ENCODE results near the gene WAS. TPM values are rescaled to one million over a fixed set of nuclear protein-coding genes. Genes with fewer than 3 reads are reported as not detected.
A peak's percentile ranks its signal among the peaks of the same experiment; 100 is the strongest.

The WAS gene
- polyA plus RNA-seq, 1 of the 3 experiments (the other 2 are of a cell fraction), result 0.30 TPM

DNA sequence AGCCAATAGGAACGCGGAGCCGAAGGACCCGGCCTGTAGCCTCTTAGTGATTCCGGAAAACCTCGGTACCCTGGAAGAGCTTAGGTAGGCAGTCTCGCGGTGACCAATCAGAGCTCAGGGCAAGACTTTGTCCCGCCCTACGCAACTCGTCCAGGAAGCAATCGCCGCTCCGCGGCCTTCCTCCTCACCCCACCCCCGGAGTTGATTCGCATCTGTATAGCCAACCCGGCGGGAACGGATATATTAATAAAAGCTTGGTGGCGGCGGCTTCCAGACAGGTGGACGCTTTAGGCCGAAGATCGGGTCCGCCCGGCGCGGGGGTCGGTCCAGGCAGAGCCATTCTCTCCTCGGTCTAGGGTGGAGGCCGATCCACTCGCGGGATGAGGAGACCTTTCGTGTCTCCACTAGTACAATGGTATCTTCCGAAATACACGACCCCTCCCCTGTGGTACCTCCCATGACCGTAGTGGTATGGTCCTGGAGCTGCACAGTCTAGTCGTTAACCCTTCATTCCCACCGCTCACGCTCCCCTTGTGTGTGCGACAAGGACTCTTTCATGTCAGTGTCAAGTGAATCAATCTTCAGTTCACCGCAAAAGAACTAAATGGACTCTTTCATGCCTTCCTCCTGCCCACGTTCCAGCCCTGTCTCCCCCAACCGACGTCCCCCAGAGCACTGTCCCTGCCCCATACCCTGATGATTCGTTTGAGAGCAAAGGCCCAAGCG lies 53.8 kb downstream of the WAS start:
- Histone ChIP-seq H4K20me1 (ENCODE audit: insufficient read depth) (no peaks in the 10 kb centered on the region), H3K79me2 (ENCODE audit: insufficient read depth) (no peaks in the 10 kb centered on the region), H3K4me2 (peak overlapping the region; percentile 80), H3K36me3 (replicated peaks in 1 of 2; ENCODE audit: control insufficient read depth in 1 of 2, insufficient read depth in 2 of 2, low read length in 1 of 2) (no peaks in the 10 kb centered on the region), H3K9me2 (no peaks in the 10 kb centered on the region), H3F3A (replicated peaks; ENCODE audit: insufficient read depth) (no peaks in the 10 kb centered on the region), H3K27ac (ENCODE audit: low read depth in 2 of 2, low read length in 1 of 2) (peak overlapping the region; percentile 81 to 86), H3K9me3 (no peaks in the 10 kb centered on the region), H3K9ac (peak overlapping the region; percentile 84), H3K4me3 (ENCODE audit: low read depth in 2 of 2, low read length in 1 of 2) (peak overlapping the region; percentile 52 to 64), H2AFZ (ENCODE audit: low read depth) (peak overlapping the region; percentile 74; the same call in 1 of the 2 replicates), H3K27me3 (ENCODE audit: insufficient read depth) (peaks cover 9% of the 10 kb centered on the region; the same call in 1 of the 2 replicates), H3K4me1 (ENCODE audit: control insufficient read depth in 1 of 2, insufficient read depth in 2 of 2, low read depth in 1 of 2, low read length in 1 of 2) (peaks cover 4 to 6% of the 10 kb centered on the region in 2 experiments; a peak in 1 of 4 replicates)
- DNase-seq, result peak; percentile 84
- ChIA-PET POLR2A (interaction anchor here (0.6 to 1.4 kb wide), 6 partner anchors 9 to 174 kb away, joined by 3 to 8 read pairs (median 4); partner anchors contain the start of genes HDAC6, SLC35A2 and SUV39H1), CTCF (no interaction called here)
- TF ChIP-seq CHD2 (IDR thresholded peaks at IDR 0.05; ENCODE audit: low read length, partially characterized antibody), result peak; percentile 94
- TF ChIP-seq POLR2AphosphoS5 (IDR thresholded peaks at IDR 0.05; ENCODE audit: low read depth, low read length), result peak; percentile 41
- TF ChIP-seq RCOR1 (IDR thresholded peaks at IDR 0.05; ENCODE audit: low read length), result no peak
- peak; percentile 21; the same call in 1 of the 2 replicates for TF ChIP-seq TAF1 (IDR thresholded peaks at IDR 0.05; ENCODE audit: borderline replicate concordance, low read depth, low read length)
- peak; percentile 89 for TF ChIP-seq ELF1 (IDR thresholded peaks at IDR 0.05)
- peak; percentile 51; the same call in 1 of the 2 replicates for TF ChIP-seq YY1 (IDR thresholded peaks at IDR 0.05; ENCODE audit: low read depth)
- TF ChIP-seq JUND (IDR thresholded peaks at IDR 0.05), result no peak
- peak; percentile 93 for TF ChIP-seq GABPA (IDR thresholded peaks at IDR 0.05; ENCODE audit: low read depth)
- WGBS (ENCODE audit: low lambda C conversion rate), result 12% methylated on average over 32 of the region's 48 CpGs

- Histone ChIP-seq H3K4me1 (ENCODE audit: control insufficient read depth in 1 of 2, insufficient read depth in 2 of 2, low read depth in 1 of 2, low read length in 1 of 2) (peaks cover 4 to 6% of the 10 kb centered on the region in 2 experiments; a peak in 1 of 4 replicates), H4K20me1 (ENCODE audit: insufficient read depth) (no peaks in the 10 kb centered on the region), H3K9ac (peak overlapping the region; percentile 84), H3K36me3 (replicated peaks in 1 of 2; ENCODE audit: control insufficient read depth in 1 of 2, insufficient read depth in 2 of 2, low read length in 1 of 2) (no peaks in the 10 kb centered on the region), H2AFZ (ENCODE audit: low read depth) (peak overlapping the region; percentile 74; the same call in 1 of the 2 replicates), H3K27ac (ENCODE audit: low read depth in 2 of 2, low read length in 1 of 2) (peak overlapping the region; percentile 81 to 86), H3K4me2 (peak overlapping the region; percentile 80), H3K4me3 (ENCODE audit: low read depth in 2 of 2, low read length in 1 of 2) (peak overlapping the region; percentile 52 to 64), H3K27me3 (ENCODE audit: insufficient read depth) (peaks cover 9% of the 10 kb centered on the region; the same call in 1 of the 2 replicates), H3F3A (replicated peaks; ENCODE audit: insufficient read depth) (no peaks in the 10 kb centered on the region), H3K79me2 (ENCODE audit: insufficient read depth) (no peaks in the 10 kb centered on the region), H3K9me2 (no peaks in the 10 kb centered on the region), H3K9me3 (no peaks in the 10 kb centered on the region)
- WGBS (ENCODE audit: low lambda C conversion rate), result 29% methylated on average over 7 of the region's 7 CpGs
- no peak for DNase-seq
- POLR2A ChIA-PET, result interaction anchor here (0.6 to 1.4 kb wide), 5 partner anchors 9 to 106 kb away, joined by 3 to 8 read pairs (median 4); partner anchors contain the start of genes HDAC6 and SUV39H1
- CTCF ChIA-PET, result no interaction called here
- TF ChIP-seq POLR2AphosphoS5 (IDR thresholded peaks at IDR 0.05; ENCODE audit: low read depth, low read length), result no peak
- no peak for TF ChIP-seq MXI1 (IDR thresholded peaks at IDR 0.05; ENCODE audit: low read depth, low read length)
- no peak for TF ChIP-seq FOXJ3 (CRISPR knock-in tag; IDR thresholded peaks at IDR 0.05)
- no peak for TF ChIP-seq NFIC (IDR thresholded peaks at IDR 0.05; ENCODE audit: borderline replicate concordance)
- no peak for TF ChIP-seq EP300 (IDR thresholded peaks at IDR 0.05; ENCODE audit: borderline replicate concordance in 1 of 2, low read depth in 1 of 2, low read length in 1 of 2)
- TF ChIP-seq, protein P1, sequence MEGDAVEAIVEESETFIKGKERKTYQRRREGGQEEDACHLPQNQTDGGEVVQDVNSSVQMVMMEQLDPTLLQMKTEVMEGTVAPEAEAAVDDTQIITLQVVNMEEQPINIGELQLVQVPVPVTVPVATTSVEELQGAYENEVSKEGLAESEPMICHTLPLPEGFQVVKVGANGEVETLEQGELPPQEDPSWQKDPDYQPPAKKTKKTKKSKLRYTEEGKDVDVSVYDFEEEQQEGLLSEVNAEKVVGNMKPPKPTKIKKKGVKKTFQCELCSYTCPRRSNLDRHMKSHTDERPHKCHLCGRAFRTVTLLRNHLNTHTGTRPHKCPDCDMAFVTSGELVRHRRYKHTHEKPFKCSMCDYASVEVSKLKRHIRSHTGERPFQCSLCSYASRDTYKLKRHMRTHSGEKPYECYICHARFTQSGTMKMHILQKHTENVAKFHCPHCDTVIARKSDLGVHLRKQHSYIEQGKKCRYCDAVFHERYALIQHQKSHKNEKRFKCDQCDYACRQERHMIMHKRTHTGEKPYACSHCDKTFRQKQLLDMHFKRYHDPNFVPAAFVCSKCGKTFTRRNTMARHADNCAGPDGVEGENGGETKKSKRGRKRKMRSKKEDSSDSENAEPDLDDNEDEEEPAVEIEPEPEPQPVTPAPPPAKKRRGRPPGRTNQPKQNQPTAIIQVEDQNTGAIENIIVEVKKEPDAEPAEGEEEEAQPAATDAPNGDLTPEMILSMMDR (IDR thresholded peaks at IDR 0.05), result no peak
- no peak for TF ChIP-seq RFX5 (IDR thresholded peaks at IDR 0.05; ENCODE audit: low read length)
- TF ChIP-seq CHD2 (IDR thresholded peaks at IDR 0.05; ENCODE audit: low read length, partially characterized antibody), result no peak
- TF ChIP-seq YY1 (IDR thresholded peaks at IDR 0.05; ENCODE audit: low read depth), result no peak
- no peak for TF ChIP-seq FOSL2 (IDR thresholded peaks at IDR 0.05; ENCODE audit: borderline replicate concordance, low read depth)
- TF ChIP-seq TAF1 (IDR thresholded peaks at IDR 0.05; ENCODE audit: borderline replicate concordance, low read depth, low read length), result no peak
- no peak for TF ChIP-seq USF2 (IDR thresholded peaks at IDR 0.05; ENCODE audit: borderline replicate concordance, low read depth, low read length)
- TF ChIP-seq SMC3 (IDR thresholded peaks at IDR 0.05; ENCODE audit: low read depth, low read length), result no peak
- no peak for TF ChIP-seq TEAD4 (IDR thresholded peaks at IDR 0.05; ENCODE audit: borderline replicate concordance, insufficient read depth)
- no peak for TF ChIP-seq RXRA (IDR thresholded peaks at IDR 0.05; ENCODE audit: borderline replicate concordance, low read depth)
- TF ChIP-seq REST (IDR thresholded peaks at IDR 0.05; ENCODE audit: low read depth, low read length), result no peak
- TF ChIP-seq MEF2A (IDR thresholded peaks at IDR 0.05; ENCODE audit: borderline replicate concordance, low read depth), result no peak
These were observed 54.3 kb downstream of the WAS start for GRCh38 chrX:48737940-48738339.
